WTC11 (cell line): ENCODE results near the gene ATN1. TPM values are rescaled to one million over a fixed set of nuclear protein-coding genes. Genes with fewer than 3 reads are reported as not detected.

ENCODE experiments used
- ATAC-seq: fragments of 200-7000 bp; cut with Tn5 transposase; 2 replicates; pipeline ENCODE4 v1.10.0; 2021; ENCODE audit warnings: mild to moderate bottlenecking, moderate library complexity
- CTCF ChIA-PET: fragments of 300-600 bp; sonication (Branson Sonifier 250); formaldehyde crosslinking; loops from one replicate; lab custom pipeline; 2021; ENCODE audit warnings: antibody characterized with exemption; lab: Charles Lee
- POLR2A ChIA-PET: fragments of 350-600 bp; sonication (Branson Sonifier 250); formaldehyde crosslinking; loops from one replicate; lab custom pipeline; 2021; ENCODE audit warnings: antibody characterized with exemption; lab: Charles Lee
- DNase-seq: peaks from one replicate; pipeline ENCODE4 v3.0.0; 2021; ENCODE audit warnings: low spot score
- H3K27ac Mint-ChIP-seq: 2 replicates; pipeline ENCODE4 v1.8.0; 2021; ENCODE audit warnings: mixed read lengths
- H3K27me3 Mint-ChIP-seq: 2 replicates; pipeline ENCODE4 v1.8.0; 2021; ENCODE audit warnings: low read depth, mild to moderate bottlenecking, moderate library complexity, mixed read lengths
- H3K36me3 Mint-ChIP-seq: 2 replicates; pipeline ENCODE4 v1.8.0; 2021; ENCODE audit warnings: mixed read lengths
- H3K4me1 Mint-ChIP-seq: 2 replicates; pipeline ENCODE4 v1.8.0; 2022; ENCODE audit warnings: mixed read lengths
- H3K4me3 Mint-ChIP-seq: 2 replicates; pipeline ENCODE4 v1.8.0; 2021; ENCODE audit warnings: mild to moderate bottlenecking, moderate library complexity, mixed read lengths
- H3K9me3 Mint-ChIP-seq: 2 replicates; pipeline ENCODE4 v1.8.0; 2021; ENCODE audit warnings: mixed read lengths
- AFF4 ChIP-seq: sonication (generic); formaldehyde crosslinking; IDR thresholded peaks from 2 replicates; pipeline ENCODE4 v1.8.1; 2023; ENCODE audit warnings: mild to moderate bottlenecking, missing genetic modification reagents, borderline replicate concordance
- CDX4 ChIP-seq: fragments of 250-450 bp; sonication (Bioruptor Pico); IDR thresholded peaks from 2 replicates; pipeline ENCODE4 v1.9.0; 2021; ENCODE audit warnings: moderate library complexity, mild to moderate bottlenecking, inconsistent platforms, borderline replicate concordance
- CREM ChIP-seq: sonication (generic); formaldehyde crosslinking; IDR thresholded peaks from 2 replicates; pipeline ENCODE4 v1.8.1; 2022; ENCODE audit warnings: mild to moderate bottlenecking, missing genetic modification reagents, moderate library complexity
- CTCF ChIP-seq: fragments of 200-600 bp; IDR thresholded peaks from 2 replicates; pipeline ENCODE4 v1.8.0; 2022; ENCODE audit warnings: antibody characterized with exemption
- GABPB1 ChIP-seq: sonication (generic); formaldehyde crosslinking; IDR thresholded peaks from 2 replicates; pipeline ENCODE4 v1.8.1; 2023; ENCODE audit warnings: mild to moderate bottlenecking, missing genetic modification reagents
- GRHL2 ChIP-seq: fragments of 250-450 bp; sonication (Bioruptor Pico); IDR thresholded peaks from 2 replicates; pipeline ENCODE4 v1.8.0; 2022; ENCODE audit warnings: mild to moderate bottlenecking, moderate library complexity; ENCODE audit not compliant: insufficient replicate concordance, severe bottlenecking
- IRF1 ChIP-seq: sonication (generic); formaldehyde crosslinking; IDR thresholded peaks from 2 replicates; pipeline ENCODE4 v1.8.0; 2023; ENCODE audit warnings: missing genetic modification reagents
- MAX ChIP-seq: sonication (generic); formaldehyde crosslinking; IDR thresholded peaks from 2 replicates; pipeline ENCODE4 v1.8.0; 2022; ENCODE audit warnings: mild to moderate bottlenecking, missing genetic modification reagents
- MYBL2 ChIP-seq: sonication (generic); formaldehyde crosslinking; IDR thresholded peaks from 2 replicates; pipeline ENCODE4 v1.8.1; 2023; ENCODE audit warnings: mild to moderate bottlenecking, moderate library complexity, missing genetic modification reagents
- NR2C2 ChIP-seq: sonication (generic); formaldehyde crosslinking; IDR thresholded peaks from 2 replicates; pipeline ENCODE4 v1.8.0; 2022; ENCODE audit warnings: mild to moderate bottlenecking, missing genetic modification reagents
- PREB ChIP-seq: sonication (generic); formaldehyde crosslinking; IDR thresholded peaks from 2 replicates; pipeline ENCODE4 v1.8.1; 2022; ENCODE audit warnings: mild to moderate bottlenecking, missing genetic modification reagents, moderate library complexity, borderline replicate concordance
- SMAD4 ChIP-seq: sonication (generic); formaldehyde crosslinking; IDR thresholded peaks from 2 replicates; pipeline ENCODE4 v1.8.0; 2022; ENCODE audit warnings: mild to moderate bottlenecking, missing genetic modification reagents
- TP53 ChIP-seq: sonication (generic); formaldehyde crosslinking; IDR thresholded peaks from 2 replicates; pipeline ENCODE4 v1.8.1; 2023; ENCODE audit warnings: mild to moderate bottlenecking, missing genetic modification reagents
- USF2 ChIP-seq: sonication (generic); formaldehyde crosslinking; IDR thresholded peaks from 2 replicates; pipeline ENCODE4 v1.8.1; 2023; ENCODE audit warnings: mild to moderate bottlenecking, missing genetic modification reagents, moderate library complexity
- ZMAT4 ChIP-seq: fragments of 250-450 bp; sonication (Bioruptor Pico); IDR thresholded peaks from 2 replicates; pipeline ENCODE4 v1.9.0; 2021; ENCODE audit warnings: mild to moderate bottlenecking
- ZNF138 ChIP-seq: sonication (generic); formaldehyde crosslinking; conservative IDR thresholded peaks from 2 replicates; pipeline ENCODE4 v1.8.1; 2022; ENCODE audit warnings: mild to moderate bottlenecking, moderate library complexity, missing genetic modification reagents
- ZNF416 ChIP-seq: fragments of 250-450 bp; sonication (Bioruptor Pico); IDR thresholded peaks from 2 replicates; pipeline ENCODE4 v1.9.0; 2021; ENCODE audit warnings: mild to moderate bottlenecking, inconsistent platforms
- ZNF423 ChIP-seq: fragments of 250-450 bp; sonication (Bioruptor Pico); IDR thresholded peaks from 2 replicates; pipeline ENCODE4 v2.1.2; 2022; ENCODE audit warnings: mild to moderate bottlenecking, moderate library complexity
- ZNF512 ChIP-seq: sonication (generic); formaldehyde crosslinking; IDR thresholded peaks from 2 replicates; pipeline ENCODE4 v1.8.1; 2022; ENCODE audit warnings: missing genetic modification reagents, borderline replicate concordance
- ZNF532 ChIP-seq: fragments of 250-450 bp; sonication (Bioruptor Pico); IDR thresholded peaks from 2 replicates; pipeline ENCODE4 v1.9.0; 2021; ENCODE audit warnings: mild to moderate bottlenecking, borderline replicate concordance
- total RNA-seq: library from RNA; stranded (reverse); gene quantifications from 3 replicates; pipeline ENCODE4 v1.2.3, GENCODE V29; 2021

ATN1 gene
- total RNA-seq, 1 experiment from 2014 or later = 87.1 TPM

- no peaks in the 10 kb centered on the region for H3K9me3 Mint-ChIP-seq
- no peak for TF ChIP-seq ZNF532 (CRISPR knock-in tag)
- no peak for TF ChIP-seq MYBL2 (CRISPR knock-in tag)
- TF ChIP-seq NR2C2 = no peak
- TF ChIP-seq ZNF423 (CRISPR knock-in tag) = no peak
- TF ChIP-seq CREM (CRISPR knock-in tag) = no peak
- TF ChIP-seq CTCF = no peak
- no peak for TF ChIP-seq ZNF138 (CRISPR knock-in tag)
- TF ChIP-seq TP53 (CRISPR knock-in tag) = no peak
- no peak for TF ChIP-seq PREB (CRISPR knock-in tag)
- TF ChIP-seq ZMAT4 (CRISPR knock-in tag) = no peak
- no peak for TF ChIP-seq ZNF512
- no peak for TF ChIP-seq SMAD4 (CRISPR knock-in tag)
- TF ChIP-seq USF2 = no peak
- TF ChIP-seq GABPB1 (CRISPR knock-in tag) = no peak
- no peak for TF ChIP-seq ZNF416 (CRISPR knock-in tag)
- TF ChIP-seq AFF4 = no peak
- TF ChIP-seq GRHL2 (CRISPR knock-in tag) = no peak
- no peak for TF ChIP-seq IRF1 (CRISPR knock-in tag)
- no peak for TF ChIP-seq CDX4 (CRISPR knock-in tag)
- no peak for TF ChIP-seq MAX (CRISPR knock-in tag)
- H3K27ac Mint-ChIP-seq = peak overlapping the region; percentile 57; the same call in 1 of the 2 replicates
- H3K4me1 Mint-ChIP-seq = peaks cover 41% of the 10 kb centered on the region
- no peak overlapping the region for H3K4me3 Mint-ChIP-seq
- H3K27me3 Mint-ChIP-seq = no peaks in the 10 kb centered on the region
- POLR2A ChIA-PET = interaction anchor here (1.0 to 1.4 kb wide), 2 partner anchors 8 to 49 kb away, joined by 4 to 7 read pairs; partner anchors contain the start of gene SPSB2
- peaks cover 45% of the 10 kb centered on the region for H3K36me3 Mint-ChIP-seq
- ATAC-seq = no peak
- no peak for DNase-seq
- CTCF ChIA-PET = interaction anchor here (1.3 to 7.0 kb wide), 4 partner anchors 8 to 52 kb away, joined by 3 to 81 read pairs (median 6); partner anchors contain the start of gene SPSB2
These were observed 6.2 kb upstream of the ATN1 start for GRCh38 chr12:6921539-6921938.
